Measurements from ENCODE around the gene ARHGEF28.

The ARHGEF28 gene

DNA sequence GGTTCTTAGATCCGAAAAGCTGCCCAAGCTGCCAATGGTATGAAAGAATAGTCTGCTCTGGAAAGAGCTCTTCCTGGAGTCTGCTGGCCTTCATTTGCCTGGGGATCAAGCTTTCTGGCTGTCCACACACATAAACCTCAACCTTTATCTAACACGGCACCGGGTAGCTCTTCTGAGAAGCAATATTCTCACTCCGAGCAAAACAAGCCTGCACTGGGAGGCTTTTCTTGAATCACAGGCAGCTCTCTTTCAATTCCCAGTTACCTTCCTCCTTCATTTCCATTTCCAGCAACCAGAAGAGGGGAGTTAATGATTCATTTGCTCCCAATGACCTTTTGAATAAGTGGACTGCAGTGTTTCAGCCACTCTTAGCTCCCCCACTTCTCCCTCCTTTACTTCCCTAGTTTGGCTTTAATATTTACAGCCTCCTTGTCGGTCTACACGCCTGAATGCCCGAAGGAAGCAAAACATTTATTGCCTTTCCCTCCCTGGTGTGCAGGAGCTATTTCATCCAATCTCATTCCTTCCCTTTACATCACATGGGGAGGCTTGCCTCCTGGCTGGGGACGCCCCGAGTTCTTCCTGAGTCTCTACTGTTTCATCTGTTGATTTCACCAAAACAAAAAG, 187.1 kb downstream of the ARHGEF28 start:
- no peak for DNase-seq (ENCODE audit: extremely low spot score)
- POLR2A ChIA-PET, result no interaction called here
- CTCF ChIA-PET, result interaction anchor here (1.2 to 1.3 kb wide), 5 partner anchors 10 to 222 kb away, joined by 3 to 5 read pairs (median 4); no protein-coding TSS in a partner anchor
- TF ChIP-seq, protein P1, sequence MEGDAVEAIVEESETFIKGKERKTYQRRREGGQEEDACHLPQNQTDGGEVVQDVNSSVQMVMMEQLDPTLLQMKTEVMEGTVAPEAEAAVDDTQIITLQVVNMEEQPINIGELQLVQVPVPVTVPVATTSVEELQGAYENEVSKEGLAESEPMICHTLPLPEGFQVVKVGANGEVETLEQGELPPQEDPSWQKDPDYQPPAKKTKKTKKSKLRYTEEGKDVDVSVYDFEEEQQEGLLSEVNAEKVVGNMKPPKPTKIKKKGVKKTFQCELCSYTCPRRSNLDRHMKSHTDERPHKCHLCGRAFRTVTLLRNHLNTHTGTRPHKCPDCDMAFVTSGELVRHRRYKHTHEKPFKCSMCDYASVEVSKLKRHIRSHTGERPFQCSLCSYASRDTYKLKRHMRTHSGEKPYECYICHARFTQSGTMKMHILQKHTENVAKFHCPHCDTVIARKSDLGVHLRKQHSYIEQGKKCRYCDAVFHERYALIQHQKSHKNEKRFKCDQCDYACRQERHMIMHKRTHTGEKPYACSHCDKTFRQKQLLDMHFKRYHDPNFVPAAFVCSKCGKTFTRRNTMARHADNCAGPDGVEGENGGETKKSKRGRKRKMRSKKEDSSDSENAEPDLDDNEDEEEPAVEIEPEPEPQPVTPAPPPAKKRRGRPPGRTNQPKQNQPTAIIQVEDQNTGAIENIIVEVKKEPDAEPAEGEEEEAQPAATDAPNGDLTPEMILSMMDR (IDR thresholded peaks at IDR 0.05; ENCODE audit: control extremely low read depth, extremely low read depth, low read depth, missing control alignments), result no peak

DNA sequence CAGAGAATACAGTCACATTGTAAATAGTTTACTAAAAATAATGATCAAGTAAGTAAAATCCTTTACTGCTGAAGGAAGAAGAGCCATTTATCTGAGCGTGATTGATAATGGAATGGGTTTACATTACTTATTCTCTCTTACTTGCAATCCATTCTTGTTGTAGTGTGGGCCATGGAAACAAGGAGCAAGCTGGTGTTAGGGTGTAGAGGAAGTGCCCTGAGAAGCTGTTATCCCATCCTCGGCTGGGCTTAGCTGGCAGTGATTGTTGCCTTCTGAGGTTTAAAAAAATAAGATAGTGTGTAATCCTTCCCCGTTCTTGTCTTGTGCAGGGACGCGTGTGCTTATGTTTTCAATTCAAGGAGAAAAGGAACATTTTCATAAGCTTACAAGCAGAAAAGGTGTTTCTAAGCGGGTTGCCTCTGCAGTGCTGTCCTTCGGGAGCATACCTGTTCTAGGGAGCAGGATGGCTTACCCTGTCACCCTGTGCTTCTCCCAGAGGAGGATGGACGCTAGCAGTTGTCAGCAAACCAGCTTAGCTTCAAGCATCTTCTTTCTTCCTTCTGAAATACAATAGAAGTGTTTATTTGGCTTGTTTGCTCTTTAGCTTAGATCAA, 188.3 kb downstream of the ARHGEF28 start:
- CTCF ChIA-PET, result interaction anchor here (0.9 to 2.2 kb wide), 8 partner anchors 10 to 223 kb away, joined by 3 to 10 read pairs (median 4); no protein-coding TSS in a partner anchor
- DNase-seq (ENCODE audit: extremely low spot score), result no peak
- POLR2A ChIA-PET, result no interaction called here
- TF ChIP-seq, protein P1 (IDR thresholded peaks at IDR 0.05; ENCODE audit: control extremely low read depth, extremely low read depth, low read depth, missing control alignments), result no peak

DNA sequence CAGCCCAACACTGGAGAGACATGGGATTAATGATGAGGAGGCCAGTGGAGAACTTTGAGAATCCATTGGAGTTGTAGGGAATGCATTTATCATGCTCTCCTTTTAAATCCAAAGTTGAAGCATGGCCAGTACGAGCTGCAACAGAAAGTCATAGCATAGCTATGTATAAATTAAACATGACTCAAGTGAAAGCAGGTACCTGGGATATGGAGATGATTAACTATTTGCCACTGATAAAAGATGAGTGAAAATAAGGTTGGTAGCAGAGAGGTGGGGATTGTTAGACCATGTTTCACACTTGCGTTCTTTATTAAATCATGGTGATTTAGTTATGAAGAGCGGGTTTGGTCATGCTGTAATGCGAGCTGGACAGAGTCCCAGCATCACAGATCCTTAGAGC, 189.6 kb downstream of the ARHGEF28 start:
- POLR2A ChIA-PET, result no interaction called here
- no peak for DNase-seq (ENCODE audit: extremely low spot score)
- CTCF ChIA-PET, result interaction anchor here (0.9 to 2.2 kb wide), 5 partner anchors 11 to 225 kb away, joined by 3 to 10 read pairs (median 6); no protein-coding TSS in a partner anchor
- TF ChIP-seq, protein P1 (IDR thresholded peaks at IDR 0.05; ENCODE audit: control extremely low read depth, extremely low read depth, low read depth, missing control alignments), result no peak

DNA sequence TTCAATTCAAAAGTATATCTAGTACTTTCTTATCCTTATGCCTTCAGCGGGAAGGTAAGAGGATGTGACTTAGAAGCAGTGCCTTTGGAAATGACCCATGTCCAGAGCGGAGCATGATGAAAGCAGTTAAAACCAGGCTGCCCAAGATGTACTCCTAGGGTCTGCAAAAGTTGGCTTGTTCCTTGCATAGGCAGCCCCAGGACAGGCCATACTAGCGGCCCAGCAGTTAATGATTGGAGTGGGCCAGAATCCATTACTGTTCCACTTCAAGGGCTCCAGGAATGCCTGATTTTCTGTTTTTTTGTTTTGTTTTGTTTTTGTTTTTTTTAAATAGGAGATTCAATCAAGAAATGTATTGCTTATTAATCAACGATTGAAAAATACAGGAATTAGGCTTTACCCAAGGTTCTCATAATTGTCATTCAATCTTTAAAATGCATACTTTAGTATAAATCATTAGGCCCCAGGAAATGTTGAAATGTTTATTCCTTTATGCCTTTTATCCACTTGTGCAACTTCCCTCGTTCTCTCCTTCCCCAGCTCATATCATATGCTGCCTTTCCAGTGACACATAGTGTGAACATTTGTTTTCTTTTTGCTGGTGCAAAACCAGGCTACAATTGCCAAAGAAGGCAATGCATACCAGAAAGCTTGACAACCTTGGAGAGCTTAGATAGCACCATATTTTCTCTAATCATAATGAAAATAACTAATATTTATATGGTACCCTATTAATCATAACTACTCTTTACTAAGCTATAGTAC, 190.8 kb downstream of the ARHGEF28 start:
- TF ChIP-seq, protein P1 (IDR thresholded peaks at IDR 0.05; ENCODE audit: control extremely low read depth, extremely low read depth, low read depth, missing control alignments), result no peak
- ChIA-PET CTCF (interaction anchor here (0.8 to 2.1 kb wide), 5 partner anchors 8 to 225 kb away, joined by 3 to 6 read pairs (median 4); no protein-coding TSS in a partner anchor), POLR2A (no interaction called here)
- no peak for DNase-seq (ENCODE audit: extremely low spot score)

DNA sequence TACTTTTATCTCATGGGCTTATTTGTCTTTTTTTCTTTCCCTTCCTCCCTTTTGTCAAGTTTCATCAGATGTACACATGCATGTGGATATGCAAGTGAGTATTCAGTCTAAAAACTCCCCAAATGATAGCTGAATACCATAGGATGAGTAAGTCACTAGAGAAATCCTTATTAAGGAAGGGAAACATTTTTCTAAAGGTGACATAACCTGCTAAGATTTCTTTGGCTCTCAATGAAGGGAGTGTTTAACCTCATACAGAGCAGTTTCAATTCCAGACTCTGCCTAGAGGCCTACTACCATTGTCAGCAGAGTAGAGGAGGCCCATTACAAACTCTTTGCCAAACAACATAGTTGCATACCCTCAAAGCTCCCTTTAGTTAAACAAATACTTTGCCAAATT, 192.4 kb downstream of the ARHGEF28 start:
- POLR2A ChIA-PET, result no interaction called here
- no peak for DNase-seq (ENCODE audit: extremely low spot score)
- CTCF ChIA-PET, result interaction anchor here (1.4 kb wide), 1 partner anchor 9 kb away, joined by 6 read pairs; no protein-coding TSS in a partner anchor
- TF ChIP-seq, protein P1 (IDR thresholded peaks at IDR 0.05; ENCODE audit: control extremely low read depth, extremely low read depth, low read depth, missing control alignments), result no peak

DNA sequence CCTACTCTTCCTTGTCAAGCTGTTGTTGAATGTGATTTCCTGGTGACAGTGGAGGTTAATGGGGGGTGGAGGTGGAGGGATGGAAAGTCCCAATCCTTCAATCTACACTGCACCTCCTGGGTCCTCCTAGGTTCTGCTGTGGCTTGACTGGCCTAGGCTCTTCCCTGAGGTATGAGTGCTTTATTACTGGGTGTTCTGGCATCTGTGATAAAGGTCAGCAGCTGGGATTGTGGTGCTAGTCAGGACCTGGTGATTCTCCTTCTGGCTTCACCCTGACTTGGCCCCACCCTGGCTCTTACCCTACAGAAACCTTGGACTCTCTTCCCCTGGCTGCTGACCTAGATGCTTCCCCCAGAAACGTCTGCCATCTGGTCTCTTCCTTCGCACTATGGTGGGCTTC, 194.3 kb downstream of the ARHGEF28 start:
- DNase-seq (ENCODE audit: extremely low spot score), result no peak
- ChIA-PET CTCF (interaction anchor here (1.1 kb wide), 1 partner anchor 230 kb away, joined by 4 read pairs; no protein-coding TSS in a partner anchor), POLR2A (no interaction called here)
- TF ChIP-seq, protein P1 (IDR thresholded peaks at IDR 0.05; ENCODE audit: control extremely low read depth, extremely low read depth, low read depth, missing control alignments), result no peak
